SU-DHL-6 (cell line): ENCODE data around the gene C5AR1.

Experiments used
- CTCF ChIP-seq: fragments of 200-600 bp; sonication (generic); IDR thresholded peaks from one replicate; pipeline ENCODE4 v1.5.1; 2017; ENCODE audit warnings: antibody characterized with exemption, mild to moderate bottlenecking, low read length, moderate library complexity; ENCODE audit not compliant: insufficient read depth, poor library complexity, severe bottlenecking
- EZH2phosphoT487 ChIP-seq: fragments of 200-600 bp; sonication (generic), shearing (Covaris generic); conservative IDR thresholded peaks from 2 replicates; pipeline ENCODE4 v1.6.1; 2018; ENCODE audit warnings: mild to moderate bottlenecking, antibody characterized with exemption, low read length, moderate library complexity, mixed read lengths

GRCh38 chr19:47330466-47330869 is 20.8 kb downstream of the C5AR1 start:
- TF ChIP-seq CTCF, result no peak
- TF ChIP-seq EZH2phosphoT487, result no peak
